Urothelium cell line (cell line): ENCODE measurements around the gene STXBP6.

Source experiments
- DNase-seq: peaks from one replicate; pipeline ENCODE4 v3.0.0; 2011; ENCODE audit warnings: low spot score, mixed read lengths
- FAIRE-seq: peaks from 2 replicates; lab custom pipeline; 2011; peaks lifted over from hg19 to GRCh38; lab: Jason Lieb, UNC

STXBP6 gene

DNA sequence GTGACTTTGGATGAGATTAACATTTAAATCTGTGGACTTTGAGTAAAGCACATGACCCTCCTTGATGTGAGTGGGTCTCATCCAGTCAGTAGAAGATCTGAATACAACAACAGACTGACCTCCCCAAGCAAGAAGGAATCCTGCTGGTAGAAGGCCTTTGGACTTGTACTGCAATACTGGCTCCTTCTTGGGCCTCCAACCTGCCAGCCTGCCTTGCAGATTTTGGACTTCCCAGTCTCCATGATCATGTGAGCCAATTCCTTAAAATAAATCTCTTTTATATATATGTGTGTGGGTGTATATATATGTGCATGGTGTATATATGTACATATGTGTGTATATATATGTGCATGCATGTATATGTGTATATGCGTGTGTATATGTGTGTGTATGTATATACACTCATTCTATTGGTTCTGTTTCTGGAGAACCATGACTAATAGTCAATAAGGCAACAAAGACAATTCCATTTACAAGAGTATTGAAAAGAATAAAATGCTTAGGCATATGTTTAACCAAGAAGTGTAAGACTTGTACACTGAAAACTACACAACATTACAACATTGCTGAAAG is 183.8 kb downstream of the STXBP6 start:
- DNase-seq (no peak), FAIRE-seq (no peak)

DNA sequence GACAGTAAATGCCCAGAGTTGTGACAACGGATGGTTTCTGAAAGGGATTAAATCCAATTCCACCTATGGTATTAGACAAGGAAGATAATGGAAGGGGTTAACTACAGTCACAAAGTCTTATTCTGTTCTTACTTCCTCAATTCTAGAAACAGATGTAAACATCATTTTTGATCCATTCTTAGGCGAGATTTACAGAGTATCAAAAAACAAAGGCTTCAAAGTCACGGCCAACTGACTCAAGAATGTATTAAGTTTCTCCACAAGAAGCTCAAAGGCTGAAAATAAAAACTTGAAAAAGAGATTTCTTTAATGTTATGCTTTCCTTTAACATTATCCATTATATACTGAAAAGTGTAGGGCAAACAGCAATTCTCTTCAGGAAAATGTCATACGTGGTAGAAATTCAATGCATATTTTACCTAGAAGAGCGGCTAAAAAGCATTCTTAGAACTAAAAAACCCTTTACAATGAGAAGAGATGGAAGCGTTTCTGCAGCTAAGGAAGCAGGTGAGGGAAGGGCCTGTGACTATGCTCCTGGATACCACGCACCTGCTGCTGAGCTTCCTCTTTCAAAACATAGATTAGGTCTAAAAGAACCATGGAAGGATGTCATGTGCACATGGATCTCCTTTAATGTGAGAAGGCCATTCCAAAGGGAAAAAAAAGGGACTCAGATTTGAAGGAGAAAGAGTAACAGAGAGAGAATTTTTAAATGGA is 185.8 kb downstream of the STXBP6 start:
- FAIRE-seq (no peak), DNase-seq (no peak)

DNA sequence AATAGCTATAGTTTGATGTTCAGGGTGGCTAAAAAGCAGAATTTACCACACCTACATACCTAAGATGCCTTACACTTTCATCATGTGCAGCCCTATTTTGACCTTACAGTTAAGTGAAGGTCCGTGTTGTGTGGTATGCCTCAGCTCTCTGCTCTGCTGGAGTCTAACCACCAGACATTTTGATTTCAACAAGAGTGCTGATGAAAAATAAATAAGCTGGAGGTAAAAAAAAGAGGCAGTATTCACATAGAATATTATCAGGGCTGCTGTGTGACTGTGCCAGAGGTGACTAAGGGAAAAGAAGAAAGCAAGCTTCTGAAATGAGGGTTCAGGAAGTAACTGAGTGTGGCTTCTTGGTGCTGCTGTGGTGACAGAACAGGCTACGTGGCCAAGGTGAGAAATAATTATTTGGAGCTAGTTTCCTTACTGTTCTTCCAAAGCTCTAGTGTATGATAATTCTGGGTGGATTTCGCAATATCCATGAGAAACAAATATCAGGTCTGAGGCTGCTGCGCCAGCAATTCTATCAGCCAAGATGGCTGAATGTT is 188.8 kb downstream of the STXBP6 start:
- peak; percentile 46 for DNase-seq
- peak; percentile 17 for FAIRE-seq

DNA sequence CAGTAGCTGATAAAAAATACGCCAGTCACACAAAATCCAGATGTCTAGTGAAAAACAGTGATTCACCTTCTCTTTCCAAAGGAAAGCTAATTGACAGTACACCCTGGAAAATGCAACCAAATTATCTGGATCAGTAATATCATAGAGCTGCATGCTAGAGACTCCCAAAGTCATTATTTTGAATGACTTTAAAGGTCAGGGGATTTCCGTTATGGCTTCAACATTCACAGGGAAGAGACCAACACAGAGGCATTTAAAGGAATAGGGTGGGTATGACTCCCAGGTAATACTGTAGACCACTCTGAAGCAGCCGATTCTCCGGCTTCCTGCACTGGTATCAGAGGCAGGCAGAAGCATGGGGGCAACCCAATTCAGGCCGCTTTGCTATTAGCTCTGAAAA is 190.4 kb downstream of the STXBP6 start:
- FAIRE-seq (no peak), DNase-seq (no peak)

DNA sequence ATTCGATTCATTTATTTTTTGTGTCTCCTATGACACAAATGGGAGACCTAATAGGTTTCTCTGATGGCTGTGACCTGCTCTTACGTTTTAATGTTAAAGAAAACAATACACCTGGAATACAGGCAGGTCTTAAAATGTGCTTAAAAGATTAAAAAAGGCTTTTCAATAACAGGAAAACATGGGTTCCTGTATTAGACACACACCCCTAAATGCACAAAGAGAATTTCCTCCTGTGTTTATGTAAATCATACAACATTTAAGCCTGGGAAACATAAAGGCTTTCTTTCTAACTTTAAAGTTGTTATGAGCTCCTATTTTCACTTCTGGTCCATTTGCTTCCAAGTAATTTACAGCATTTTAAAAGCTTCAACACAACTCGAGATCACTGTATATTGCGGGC is 191.3 kb downstream of the STXBP6 start:
- FAIRE-seq, result no peak
- DNase-seq, result no peak

DNA sequence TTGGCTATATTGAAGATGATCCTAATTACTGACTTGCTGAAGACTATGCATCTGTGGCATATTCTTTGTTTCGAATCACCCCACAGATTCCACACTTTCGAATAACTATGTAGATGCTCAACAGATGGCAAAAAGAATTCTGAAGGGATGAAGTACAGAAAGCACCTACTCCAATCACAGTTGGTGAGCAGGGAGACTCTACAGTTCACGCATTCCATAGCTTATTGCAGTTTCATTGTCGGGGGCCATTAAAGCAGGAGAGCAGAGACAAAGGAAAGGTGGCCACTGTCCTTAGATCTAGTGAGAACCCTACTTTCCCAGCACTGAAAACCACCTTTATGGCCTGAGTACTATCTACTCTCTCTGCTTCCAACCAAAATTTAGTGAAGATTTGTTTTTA is 191.9 kb downstream of the STXBP6 start:
- FAIRE-seq, result no peak
- no peak for DNase-seq

DNA sequence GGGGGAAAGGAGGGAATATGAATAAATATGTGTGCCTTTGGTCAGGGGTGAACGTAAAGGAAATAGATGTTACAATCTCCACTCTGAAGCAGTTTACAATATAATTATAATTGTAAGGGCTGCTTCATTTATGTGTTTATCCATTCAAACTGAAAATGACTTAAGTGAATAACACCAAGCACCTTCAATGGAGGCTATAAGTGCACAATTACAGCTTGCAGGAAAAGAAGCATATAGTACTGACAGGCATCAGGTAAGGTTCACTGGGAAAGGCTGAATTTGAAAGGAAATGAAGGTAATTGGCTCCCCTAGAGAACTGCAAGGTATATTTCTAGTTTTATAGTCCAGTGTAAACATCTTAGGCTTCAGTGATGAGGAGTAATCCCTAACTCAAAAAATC is 192.7 kb downstream of the STXBP6 start:
- no peak for DNase-seq
- FAIRE-seq, result no peak

DNA sequence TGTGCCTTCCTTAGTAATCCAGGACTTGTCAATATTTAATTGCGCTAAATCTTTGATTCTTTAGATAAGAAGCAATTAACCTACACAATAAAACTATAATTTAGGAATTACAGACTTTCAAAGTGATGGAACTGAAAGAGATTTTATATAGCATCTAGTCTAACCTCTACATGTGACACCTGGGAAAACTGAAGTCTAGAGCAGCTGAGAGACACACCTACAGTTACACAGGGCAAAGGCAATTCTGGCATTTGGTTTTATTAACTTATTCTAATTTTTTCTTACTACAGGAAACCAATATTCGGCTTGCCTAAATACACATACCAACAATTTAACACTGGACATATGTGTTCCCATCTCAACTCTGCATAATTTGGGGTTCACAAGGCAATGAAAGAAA is 196.5 kb downstream of the STXBP6 start:
- FAIRE-seq, result no peak
- no peak for DNase-seq

DNA sequence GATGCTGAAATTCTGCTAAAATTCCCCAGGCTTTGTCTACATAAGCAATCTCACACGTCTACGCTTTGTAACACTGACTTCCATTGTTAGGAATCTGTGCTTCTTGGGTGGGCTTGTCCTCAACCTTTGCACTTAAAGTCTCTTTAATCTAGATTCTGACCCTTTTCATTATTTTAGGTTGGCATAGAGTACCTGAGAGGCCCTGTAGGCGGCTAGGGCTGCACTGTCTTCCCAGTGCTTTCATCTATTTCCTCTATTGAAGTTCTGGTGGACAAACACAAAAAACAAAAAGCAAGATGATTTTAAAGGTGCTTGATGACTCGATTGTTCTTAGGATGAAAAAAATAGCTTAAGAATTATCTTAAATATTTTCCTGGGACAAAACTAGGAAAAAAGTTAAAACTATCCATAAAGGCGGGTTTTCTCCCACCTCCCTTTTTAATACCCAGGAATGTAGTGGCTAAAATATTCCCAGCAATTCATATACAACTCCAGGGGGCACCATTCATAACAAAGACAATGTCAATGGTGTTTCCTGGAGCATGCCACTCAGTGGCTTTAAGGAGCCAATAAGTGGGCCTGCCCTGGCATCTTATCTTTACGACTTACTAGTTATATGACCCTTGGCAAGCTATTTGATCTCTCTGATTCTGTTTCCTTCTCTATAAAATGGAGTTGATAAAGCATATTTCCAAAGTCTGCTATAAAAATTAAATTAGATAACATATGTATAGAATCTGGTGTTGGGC is 197.5 kb downstream of the STXBP6 start:
- no peak for DNase-seq

DNA sequence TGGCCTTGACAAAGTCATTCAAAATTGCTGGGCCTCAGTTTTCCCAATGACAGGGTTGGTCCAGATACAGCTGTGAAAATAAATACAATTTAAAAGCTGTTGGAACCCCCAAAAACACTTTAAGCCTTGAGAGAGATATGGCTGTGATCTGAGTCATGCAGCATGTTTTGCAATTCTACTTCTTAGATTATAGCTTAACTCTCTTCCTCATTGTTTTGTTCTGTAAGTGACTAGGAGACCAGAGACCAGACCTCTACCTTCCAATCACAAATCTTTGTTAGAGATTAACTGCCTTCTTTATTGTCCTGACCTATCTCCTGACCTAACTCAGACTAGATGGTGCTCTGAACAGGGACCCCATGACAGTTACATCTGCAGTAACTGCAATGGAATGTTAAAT is 198.1 kb downstream of the STXBP6 start:
- DNase-seq, result no peak
- no peak for FAIRE-seq

More for the DNA sequence above, 197.5 kb downstream of the STXBP6 start:
- no peak for FAIRE-seq

DNA sequence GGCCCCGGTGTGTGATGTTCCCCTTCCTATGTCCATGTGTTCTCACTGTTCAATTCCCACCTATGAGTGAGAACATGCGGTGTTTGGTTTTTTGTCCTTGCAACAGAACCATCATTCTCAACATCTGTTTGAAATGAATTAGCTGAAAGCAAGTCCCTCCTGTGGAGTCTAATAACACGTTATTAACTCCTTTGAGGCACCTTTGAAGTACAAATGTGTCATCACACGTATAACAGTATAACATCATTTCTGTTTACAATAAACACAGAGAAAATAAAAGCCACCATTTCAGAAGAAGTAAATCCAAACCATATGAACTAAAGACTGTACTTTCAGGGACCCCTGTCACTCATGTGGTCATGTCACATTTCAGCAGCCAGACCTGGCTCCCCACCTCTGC is 198.5 kb downstream of the STXBP6 start:
- no peak for FAIRE-seq
- no peak for DNase-seq

DNA sequence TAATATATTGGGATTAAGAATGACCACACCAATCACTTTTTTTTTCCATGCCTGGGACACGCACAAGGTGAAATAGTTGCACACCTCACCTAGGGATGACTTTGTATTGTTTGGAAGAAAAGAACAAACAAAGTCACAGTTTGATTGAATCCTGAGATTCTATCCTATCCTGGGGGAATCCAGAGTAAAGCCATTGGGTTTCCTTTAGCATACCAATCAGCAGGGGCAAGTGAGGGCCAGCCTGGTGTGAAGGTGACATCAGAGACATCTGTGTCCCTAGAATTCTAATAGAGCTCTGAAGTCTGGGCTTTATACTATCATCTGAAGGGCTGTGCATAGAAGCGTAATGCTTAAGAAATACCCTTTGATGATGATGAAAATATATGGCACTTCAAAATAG is 199.9 kb downstream of the STXBP6 start:
- no peak for FAIRE-seq

DNA sequence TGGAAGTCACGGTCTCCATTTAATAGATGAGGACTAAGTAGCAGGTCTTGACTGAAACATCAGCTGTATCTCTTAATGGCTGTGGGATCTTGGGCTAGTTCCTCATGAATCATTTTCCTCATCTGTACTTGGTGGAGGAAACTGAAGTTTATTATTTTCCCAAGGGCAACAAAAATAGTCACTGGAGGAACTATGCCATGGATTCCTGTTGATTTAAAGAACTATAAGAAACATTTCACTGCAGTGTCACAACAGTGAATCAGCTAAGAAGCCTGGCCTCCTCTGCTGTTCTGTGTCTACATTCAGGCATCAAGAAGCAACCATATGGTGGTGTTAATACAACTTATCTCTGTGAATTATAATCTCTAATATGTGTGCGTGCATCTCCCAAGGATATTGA is 200.5 kb downstream of the STXBP6 start:
- DNase-seq, result no peak

More for the DNA sequence above, 199.9 kb downstream of the STXBP6 start:
- no peak for DNase-seq

DNA sequence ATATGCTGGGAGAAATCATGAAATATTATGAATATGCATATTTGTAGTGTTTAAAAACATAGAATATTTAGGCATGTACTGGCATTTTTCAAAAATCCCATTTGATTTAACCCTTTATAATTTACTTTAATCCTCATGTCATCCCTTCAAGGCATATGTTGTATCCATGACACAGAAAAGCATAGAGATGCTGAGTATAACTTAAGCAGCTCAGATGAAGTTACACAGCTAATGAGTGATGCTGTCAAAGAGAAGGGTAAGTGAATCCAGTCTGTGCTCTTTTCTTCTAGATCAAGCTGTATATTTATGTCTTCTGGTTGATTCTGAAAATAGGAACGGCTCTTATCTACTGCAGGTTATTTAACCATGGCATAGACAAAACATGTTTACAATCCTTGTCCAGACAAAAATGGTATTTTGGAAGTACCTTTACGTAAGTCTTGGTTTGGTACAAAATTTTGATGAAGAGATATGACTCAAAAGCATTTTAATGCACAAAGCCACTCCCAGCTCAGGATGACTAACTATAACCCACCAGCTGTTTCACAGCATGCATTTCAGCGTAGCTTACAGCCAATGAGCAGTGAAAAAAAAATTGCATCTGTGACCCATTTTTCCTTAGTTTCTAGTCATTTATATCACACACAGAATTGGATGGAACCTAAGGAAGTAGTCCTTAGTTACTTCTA is 201.7 kb downstream of the STXBP6 start:
- FAIRE-seq (no peak), DNase-seq (no peak)

More for the DNA sequence above, 200.5 kb downstream of the STXBP6 start:
- FAIRE-seq, result no peak

DNA sequence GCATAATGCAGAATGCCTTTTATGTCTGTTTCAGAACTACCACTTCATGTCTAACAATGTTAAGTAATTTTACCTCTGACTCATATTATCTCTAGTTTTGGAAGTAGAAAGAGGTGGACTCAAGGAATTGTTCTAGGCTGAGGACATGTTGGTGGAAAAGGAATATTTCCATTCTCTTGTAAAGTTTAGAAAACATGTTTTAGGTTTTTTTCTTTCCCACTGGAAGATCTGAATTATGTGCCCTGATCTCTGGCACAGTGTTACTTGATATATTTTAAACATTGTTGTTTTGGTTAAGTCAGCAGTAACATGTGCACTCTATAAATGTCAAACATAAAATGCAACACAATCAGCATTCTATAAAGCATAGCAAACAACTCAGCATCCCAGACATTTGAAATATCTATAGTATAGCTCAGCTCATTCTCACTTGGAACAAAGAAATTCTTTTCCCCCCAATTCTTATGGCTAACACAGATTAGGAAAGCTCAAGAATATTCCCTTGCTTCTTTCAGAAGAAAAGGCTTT is 202.3 kb downstream of the STXBP6 start:
- DNase-seq, result no peak
- no peak for FAIRE-seq

DNA sequence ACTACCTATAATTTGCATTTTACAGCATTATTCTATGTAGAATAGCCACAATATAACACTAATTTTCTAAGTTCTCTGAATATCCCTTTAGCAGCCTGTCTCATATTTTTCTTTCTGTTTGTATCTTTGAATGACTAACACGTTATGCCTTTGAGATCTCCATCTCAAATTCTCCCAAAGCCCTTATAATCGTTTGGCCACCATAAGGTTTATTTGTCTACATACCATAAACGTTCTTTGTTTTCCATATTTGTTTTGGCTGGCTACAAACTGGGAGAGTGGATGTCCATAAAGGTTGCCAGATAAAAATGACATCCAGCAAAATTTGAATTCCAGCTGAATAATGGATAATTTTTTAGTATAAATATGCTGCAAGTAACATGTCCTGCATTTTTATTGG is 203.7 kb downstream of the STXBP6 start:
- FAIRE-seq (no peak), DNase-seq (no peak)

DNA sequence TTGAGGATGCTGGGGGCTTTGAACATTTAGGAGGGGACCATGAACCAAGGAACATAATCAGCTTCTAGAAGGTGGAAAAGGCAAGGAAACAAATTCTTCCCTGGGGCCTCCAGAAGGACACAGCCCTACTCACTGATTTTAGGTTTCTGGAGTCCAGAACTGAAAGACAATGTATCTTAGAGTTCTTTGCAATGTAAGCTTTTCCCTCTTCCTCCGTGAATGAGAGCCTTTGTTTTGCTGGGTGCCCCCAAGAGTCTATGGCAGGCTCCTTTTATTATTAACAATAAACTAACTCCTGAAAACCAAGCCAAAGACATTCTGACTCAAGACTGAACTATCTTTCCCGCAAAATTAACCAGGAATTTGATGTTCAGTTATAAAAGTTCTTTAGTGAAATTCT is 204.1 kb downstream of the STXBP6 start:
- FAIRE-seq, result no peak
- DNase-seq, result no peak

DNA sequence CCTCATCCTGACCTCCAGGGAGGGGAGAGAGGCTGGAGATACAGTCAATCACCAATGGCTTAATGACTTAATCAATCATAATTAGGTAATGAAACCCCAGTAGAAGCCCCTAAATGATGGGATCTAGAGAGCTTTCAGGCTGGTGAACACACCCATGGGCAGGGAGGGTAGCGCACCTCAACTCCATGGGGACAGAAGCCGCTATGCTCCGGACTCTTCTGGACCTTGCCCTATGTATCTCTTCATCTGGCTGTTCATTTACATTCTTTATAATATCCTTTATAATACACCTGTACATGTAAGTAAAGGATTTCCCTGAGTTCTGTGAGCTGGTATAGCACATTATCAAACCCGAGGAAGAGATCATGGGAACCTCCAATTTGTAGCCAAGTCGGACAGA is 205.9 kb downstream of the STXBP6 start:
- FAIRE-seq, result no peak
- DNase-seq, result no peak

DNA sequence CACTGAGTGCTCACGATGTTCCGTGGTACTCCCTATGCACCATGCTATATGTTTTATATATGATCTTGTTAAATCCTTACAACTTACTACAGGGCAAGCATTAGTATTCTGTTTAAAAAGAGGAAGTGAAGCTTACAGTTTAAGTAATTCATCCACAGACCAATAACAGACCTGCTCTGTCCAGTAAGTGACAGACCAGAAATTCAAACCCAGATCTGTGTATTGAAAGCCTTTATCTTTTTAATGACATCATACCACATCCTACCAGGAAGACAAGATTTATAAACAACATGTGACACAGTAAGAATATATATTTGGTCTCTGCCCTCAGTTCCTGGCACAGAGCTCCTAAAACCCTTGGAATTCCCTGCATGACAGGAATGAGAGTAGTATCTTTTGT is 206.5 kb downstream of the STXBP6 start:
- DNase-seq (no peak), FAIRE-seq (no peak)

DNA sequence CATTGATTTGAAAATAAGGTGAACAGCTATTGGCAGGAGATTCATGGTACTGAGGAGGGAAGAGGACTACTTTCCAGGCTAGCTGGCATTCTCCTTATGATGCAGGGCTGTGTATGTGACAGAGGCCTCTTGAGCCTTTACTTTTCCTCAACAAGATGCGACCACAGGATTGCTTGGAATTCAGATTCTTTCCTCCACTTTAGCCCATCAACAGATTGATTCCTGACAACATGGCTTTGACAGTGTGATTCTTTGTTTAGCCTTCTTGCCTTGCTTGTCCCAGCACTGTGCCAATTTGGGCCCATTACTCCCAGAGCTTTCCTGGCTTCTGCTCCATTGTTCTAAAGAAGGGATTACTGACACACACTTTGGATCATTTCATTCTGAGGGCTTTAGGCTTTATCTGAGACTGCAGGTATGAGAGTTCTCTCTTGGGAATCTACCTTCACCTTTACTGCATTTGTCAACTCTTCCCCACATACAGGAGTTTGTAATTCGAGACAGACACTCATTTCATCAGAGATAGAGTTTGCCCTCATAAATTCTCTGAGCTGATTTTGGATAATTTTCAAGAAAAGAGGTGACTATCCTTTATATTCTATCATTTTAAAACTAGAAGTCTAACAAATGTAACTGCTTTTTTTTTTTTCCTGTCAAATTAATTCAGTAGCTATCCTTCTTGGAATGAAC is 209.6 kb downstream of the STXBP6 start:
- FAIRE-seq (no peak), DNase-seq (peak; percentile 15)
